HG03521 (cell line): ENCODE results near the gene NGF.

Experiments used
- ATAC-seq: cut with Tn5 transposase; IDR thresholded peaks from one replicate; pipeline ENCODE4 v1.9.1; 2021; ENCODE audit warnings: mild to moderate bottlenecking, moderate library complexity; ENCODE audit not compliant: unreplicated experiment

NGF gene

DNA sequence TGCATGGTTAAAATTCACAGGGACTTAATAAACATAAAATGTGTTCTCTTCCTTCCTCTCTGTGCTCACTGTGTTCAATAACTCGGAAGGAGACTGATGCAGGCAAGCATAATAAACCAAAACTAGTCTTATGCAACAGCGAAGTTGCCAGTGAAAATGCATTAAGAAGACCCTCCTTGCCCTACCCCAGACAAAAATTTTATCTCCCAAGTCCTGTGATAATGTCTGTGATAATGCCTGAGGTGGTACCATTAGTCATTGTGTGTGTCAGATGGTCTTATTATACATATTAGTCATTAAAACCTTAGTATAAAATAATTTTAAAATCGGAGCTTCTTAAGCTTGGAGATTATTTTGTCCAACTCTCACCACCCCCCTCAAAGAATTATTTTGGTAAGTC is 97.8 kb downstream of the NGF start:
- ATAC-seq: no peak

DNA sequence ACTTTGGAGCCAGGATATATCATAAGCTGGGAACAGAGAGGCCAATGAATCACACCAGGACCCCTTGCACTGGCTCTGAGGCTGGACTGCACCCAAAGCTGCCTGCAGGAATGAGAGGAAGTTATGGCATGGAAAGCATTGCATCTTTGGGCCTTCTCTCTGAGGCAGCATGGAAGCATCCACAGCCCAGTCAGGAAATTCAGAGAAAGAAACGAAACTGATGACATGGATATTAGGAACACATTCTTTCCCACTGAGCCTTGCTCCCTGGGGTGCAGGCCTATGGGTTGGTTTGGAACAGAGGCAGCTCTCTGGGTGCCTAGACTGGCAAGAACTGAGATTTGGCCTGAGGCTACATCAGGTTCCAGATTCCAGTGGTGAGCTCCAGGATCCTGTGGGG is 98.6 kb downstream of the NGF start:
- no peak for ATAC-seq

DNA sequence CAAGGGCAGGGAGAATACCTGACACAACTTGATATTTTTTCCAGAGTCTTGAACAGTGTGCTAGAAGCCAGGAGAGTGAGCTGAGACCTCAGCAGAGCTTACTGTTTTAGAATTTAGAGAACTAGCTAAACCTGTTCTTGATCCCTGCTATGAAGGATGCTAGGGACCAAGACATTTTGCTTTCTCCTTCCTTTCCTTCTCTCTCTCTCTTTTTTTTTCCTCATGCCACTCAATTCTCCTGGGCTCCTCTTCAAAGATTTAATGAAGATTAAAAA is 99.0 kb downstream of the NGF start:
- no peak for ATAC-seq

- ATAC-seq: no peak
Measured at GRCh38 chr1:115238336-115239147, 99.5 kb downstream of the NGF start.

- no peak for ATAC-seq
Measured at GRCh38 chr1:115237507-115237906, 100.5 kb downstream of the NGF start.

GRCh38 chr1:115237023-115237422 is 101.0 kb downstream of the NGF start:
- ATAC-seq: no peak
